Measurements from ENCODE around the gene COX6A2.

DNA sequence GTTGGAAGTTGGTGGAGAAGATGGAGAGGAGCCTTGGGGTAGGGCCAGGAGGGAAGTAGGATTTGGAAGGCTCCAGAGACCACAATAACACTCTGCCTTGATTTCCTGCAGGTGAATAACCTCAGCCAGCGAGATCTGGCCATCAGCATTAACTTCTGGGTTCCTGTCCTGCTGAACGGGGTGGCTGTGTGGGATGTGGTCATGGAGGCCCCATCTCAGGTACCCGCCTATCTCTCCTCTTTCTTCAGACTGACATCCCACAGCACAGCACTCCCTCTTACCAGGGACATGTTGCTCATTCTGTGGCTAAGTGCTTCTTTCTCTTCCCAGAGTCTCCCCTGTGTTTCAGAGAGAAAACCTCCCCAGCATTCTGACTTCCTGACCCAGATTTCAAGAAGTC lies 4.9 kb downstream of the COX6A2 start:
- TF ChIP-seq, protein P1, sequence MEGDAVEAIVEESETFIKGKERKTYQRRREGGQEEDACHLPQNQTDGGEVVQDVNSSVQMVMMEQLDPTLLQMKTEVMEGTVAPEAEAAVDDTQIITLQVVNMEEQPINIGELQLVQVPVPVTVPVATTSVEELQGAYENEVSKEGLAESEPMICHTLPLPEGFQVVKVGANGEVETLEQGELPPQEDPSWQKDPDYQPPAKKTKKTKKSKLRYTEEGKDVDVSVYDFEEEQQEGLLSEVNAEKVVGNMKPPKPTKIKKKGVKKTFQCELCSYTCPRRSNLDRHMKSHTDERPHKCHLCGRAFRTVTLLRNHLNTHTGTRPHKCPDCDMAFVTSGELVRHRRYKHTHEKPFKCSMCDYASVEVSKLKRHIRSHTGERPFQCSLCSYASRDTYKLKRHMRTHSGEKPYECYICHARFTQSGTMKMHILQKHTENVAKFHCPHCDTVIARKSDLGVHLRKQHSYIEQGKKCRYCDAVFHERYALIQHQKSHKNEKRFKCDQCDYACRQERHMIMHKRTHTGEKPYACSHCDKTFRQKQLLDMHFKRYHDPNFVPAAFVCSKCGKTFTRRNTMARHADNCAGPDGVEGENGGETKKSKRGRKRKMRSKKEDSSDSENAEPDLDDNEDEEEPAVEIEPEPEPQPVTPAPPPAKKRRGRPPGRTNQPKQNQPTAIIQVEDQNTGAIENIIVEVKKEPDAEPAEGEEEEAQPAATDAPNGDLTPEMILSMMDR (IDR thresholded peaks at IDR 0.05): no peak
- TF ChIP-seq, protein P2, sequence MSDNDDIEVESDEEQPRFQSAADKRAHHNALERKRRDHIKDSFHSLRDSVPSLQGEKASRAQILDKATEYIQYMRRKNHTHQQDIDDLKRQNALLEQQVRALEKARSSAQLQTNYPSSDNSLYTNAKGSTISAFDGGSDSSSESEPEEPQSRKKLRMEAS (CRISPR knock-in tag; IDR thresholded peaks at IDR 0.05): no peak
- TF ChIP-seq, protein P3, sequence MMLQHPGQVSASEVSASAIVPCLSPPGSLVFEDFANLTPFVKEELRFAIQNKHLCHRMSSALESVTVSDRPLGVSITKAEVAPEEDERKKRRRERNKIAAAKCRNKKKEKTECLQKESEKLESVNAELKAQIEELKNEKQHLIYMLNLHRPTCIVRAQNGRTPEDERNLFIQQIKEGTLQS (CRISPR knock-in tag; conservative IDR thresholded peaks at IDR 0.05): no peak
- TF ChIP-seq ELF4 (CRISPR knock-in tag; IDR thresholded peaks at IDR 0.05; ENCODE audit: low read depth) (no peak), NR2C2 (CRISPR knock-in tag; IDR thresholded peaks at IDR 0.05) (no peak), ZNF423 (CRISPR knock-in tag; IDR thresholded peaks at IDR 0.05) (no peak), ZBTB21 (CRISPR knock-in tag; IDR thresholded peaks at IDR 0.05; ENCODE audit: borderline replicate concordance) (no peak)
- TF ChIP-seq, protein P4, sequence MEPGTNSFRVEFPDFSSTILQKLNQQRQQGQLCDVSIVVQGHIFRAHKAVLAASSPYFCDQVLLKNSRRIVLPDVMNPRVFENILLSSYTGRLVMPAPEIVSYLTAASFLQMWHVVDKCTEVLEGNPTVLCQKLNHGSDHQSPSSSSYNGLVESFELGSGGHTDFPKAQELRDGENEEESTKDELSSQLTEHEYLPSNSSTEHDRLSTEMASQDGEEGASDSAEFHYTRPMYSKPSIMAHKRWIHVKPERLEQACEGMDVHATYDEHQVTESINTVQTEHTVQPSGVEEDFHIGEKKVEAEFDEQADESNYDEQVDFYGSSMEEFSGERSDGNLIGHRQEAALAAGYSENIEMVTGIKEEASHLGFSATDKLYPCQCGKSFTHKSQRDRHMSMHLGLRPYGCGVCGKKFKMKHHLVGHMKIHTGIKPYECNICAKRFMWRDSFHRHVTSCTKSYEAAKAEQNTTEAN (CRISPR knock-in tag; IDR thresholded peaks at IDR 0.05): no peak
